TTC549 (cell line): Measurements from ENCODE around the gene KRT83.
"Not testable (repeated sequence)": the region's sequence is repeated elsewhere in the genome, so short reads cannot be mapped to it uniquely, and the experiment has no call there.

Source experiments
- FAIRE-seq: peaks from 2 replicates; lab custom pipeline; 2012; peaks lifted over from hg19 to GRCh38; lab: Jason Lieb, UNC

KRT83 gene

DNA sequence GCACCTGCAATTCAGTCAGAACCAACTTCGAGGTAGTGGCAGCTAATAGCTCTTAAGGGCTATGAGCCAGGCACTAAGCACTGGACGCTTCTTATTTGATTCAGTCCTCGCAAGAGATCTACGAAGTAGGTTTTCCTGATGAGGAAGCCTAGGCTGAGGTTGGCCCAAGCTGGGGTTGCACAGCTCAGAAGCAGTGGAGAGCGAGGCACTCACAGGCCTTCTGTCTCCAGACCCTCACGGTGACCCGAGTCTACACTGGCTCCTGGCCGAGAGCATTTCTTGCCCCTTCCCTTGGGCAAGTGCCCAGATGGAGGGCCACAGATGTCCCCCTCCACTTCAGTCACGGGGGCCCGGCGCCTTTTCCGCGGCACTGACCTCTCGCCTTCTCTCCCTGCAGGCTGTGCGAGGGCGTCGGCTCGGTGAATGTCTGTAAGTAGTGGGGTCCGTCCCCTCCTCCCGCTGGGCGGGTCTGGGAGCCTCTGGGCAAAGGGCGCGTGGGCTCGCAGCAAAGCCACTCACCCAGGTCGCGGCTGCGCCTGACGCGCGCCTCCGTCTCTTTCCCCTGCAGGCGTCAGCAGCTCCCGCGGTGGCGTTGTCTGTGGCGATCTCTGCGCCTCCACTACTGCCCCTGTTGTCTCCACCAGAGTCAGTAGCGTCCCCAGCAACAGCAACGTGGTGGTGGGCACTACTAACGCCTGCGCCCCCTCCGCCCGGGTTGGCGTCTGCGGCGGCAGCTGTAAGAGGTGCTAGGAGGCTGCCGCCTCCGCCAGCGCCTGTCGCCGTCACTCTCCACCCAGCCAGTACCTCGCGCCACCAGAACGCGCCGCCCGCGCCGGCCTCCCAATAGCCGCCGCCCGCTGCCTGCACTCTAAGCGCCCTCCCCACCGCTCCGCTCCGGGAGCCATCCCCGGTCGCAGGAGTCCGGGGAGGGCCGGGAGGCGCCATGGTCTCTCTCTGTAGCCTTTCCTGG is 13.1 kb downstream of the KRT83 start:
- no peak for FAIRE-seq

DNA sequence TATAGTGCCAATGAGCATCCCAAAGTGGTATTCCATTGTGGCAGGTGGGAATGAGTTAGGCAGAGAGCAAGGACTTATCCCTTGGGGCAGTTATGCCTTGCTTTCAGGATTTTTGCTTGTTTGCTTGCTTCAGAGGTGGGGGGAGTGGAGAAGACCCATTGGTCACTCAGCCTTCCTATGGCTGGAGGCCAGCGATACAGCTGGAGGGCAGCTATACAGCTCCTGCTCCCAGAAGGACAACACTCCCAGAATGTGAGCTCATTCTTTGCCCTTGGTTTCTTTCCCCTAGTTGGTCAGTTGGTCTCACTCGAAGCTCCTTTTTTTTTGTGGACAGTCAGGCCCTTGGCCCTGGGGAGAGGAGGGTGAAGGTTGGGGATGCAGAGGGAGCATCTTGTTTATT is 14.5 kb downstream of the KRT83 start:
- no peak for FAIRE-seq

DNA sequence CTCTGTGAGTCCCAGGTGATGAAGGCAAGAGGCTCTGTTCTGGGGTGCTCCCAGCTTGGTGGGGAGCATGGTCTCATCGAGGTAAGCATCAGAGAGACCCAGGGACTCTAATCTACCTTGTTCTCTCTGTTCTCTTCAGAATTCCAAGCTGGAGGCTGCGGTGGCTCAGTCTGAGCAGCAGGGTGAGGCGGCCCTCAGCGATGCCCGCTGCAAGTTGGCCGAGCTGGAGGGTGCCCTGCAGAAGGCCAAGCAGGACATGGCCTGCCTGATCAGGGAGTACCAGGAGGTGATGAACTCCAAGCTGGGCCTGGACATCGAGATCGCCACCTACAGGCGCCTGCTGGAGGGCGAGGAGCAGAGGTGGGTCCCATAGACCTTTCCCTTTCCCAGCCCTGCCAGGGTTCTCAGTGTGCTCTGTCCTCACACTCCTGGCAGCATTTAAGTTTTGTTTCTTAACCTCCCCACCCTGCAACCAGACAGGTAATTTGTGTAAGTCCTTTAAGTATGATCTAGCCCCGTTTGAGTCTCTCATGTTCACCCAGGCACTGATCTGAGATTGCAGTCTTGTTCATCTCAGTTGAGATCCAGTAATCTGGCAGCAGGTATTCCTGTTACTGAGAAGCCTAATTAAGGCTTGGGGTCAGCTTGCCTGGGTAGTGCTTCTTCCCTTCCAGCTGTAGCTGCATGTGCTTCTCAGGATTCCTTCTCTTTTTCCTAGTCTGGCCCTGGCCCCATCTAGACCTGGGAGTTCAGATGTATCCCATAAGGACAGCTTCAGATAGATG is 15.1 kb downstream of the KRT83 start:
- FAIRE-seq, result no peak

DNA sequence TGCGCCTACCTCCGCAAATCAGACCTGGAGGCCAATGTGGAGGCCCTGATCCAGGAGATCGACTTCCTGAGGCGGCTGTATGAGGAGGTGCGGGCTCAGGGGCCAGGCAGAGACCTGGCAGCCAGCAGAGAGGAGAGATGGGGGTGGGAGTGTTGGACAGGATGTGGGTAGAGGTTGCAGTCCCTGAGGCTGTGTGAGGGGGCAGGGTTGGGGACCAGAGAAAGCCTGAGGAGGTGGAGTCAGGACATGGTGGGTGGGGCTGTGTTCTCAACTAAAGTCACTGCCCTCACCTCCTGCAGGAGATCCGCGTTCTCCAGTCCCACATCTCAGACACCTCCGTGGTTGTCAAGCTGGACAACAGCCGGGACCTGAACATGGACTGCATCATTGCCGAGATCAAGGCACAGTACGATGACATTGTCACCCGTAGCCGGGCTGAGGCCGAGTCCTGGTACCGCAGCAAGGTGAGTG is 16.2 kb downstream of the KRT83 start:
- FAIRE-seq, result not testable (repeated sequence)

DNA sequence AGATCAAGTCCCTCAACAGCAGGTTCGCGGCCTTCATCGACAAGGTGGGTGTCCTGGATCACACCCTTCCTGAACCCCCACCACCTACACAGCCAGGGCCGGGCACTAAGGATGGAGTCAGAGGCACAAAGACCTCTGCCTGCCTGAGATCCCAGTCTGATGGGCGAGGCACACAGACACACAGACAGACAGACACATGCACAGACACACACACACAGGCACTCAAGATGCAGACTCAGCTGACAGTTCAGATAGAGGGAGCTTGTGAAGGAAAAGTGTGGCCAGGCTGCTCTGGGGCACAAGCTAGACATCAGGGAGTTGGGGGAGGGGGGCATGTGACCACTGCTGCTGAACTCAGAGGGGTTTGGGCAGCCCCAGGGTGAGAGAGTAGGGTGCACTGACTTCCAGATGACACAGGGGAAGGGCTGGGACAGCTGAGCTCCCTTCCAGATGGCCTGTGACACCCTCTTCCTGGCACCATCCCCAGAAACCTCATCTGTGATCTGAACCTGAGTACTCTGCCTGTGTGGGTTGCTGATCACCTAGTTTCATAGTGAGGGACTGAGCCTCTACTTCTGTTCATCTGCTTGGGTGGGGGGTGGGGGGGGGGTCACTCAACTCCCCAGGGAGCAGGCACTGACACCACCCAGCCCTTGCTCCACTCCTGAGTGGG is 18.8 kb downstream of the KRT83 start:
- FAIRE-seq, result not testable (repeated sequence)

DNA sequence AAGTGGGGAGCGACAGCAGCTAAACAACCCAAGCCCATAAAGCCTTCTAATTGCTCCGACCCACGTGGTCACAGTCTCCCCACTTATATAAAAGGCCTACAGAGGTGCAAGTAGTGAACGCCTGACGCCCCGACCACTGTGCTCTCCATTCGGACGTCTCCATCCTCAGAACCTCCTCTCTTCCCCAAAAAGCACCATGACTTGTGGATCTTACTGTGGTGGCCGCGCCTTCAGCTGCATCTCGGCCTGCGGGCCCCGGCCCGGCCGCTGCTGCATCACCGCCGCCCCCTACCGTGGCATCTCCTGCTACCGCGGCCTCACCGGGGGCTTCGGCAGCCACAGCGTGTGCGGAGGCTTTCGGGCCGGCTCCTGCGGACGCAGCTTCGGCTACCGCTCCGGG is 19.5 kb downstream of the KRT83 start:
- FAIRE-seq, result not testable (repeated sequence)

DNA sequence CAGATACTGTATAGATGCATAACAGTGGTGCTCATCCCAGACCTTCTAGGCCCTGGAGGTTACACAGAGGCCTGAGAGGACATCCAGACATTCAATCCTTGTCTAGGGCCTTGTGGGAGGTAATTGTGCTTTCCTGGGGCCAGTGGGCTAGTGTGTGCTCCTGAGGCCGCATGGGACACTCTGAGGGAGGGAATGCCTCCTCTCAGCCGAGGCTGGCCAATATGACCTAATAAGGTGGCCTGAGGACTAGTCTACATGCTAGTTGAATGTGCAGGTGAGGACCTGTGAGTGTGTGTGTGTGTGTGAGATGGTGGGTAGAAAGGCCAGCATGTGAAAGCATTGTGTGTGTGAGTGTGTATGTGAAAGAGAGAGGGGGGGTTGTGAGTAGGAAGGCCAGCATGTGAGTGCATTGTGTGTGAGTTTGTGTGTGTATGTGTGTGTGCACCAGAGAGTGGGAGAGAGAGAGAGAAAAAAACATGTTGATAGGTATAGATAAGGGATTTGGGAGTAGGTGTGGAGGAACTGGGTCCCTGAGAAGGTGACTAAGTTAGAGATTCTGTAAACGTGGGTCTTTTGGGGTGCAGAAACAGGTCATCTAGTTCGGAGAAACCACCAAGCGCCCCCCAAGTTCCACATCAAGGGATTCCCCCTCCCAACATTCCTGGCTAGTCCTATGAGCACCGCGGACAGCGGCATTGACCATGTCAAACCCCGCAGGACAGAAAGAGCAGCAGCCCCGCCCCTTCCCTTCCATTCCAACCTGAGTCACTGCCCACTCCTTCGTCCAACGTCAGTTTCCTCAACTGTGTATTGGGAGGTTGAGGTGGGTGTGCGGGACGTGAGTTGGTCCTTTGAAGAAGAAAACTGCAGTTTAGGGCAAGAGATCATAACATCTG is 20.2 kb downstream of the KRT83 start:
- FAIRE-seq, result no peak

DNA sequence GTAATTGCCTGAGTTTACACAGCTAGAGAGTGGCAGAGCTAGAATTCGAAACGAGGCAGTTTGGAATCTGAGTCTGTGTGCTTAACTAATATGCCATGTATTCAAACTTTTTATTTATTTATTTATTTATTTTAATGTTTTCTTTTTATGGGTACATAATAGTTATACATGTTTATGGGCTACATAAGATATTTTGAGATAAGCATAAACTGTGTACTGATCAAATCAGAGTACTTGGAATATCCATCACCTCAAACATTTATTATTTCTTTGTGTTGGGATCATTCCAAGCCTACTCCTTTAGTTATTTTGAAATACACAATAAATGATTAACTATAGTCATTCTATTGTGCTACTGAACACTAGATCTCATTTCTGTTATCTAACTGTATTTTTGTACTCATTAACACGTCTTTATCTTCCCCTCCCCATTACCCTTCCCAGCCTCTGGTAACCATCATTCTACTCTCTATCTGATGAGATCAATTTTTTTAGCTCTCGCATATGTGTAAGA is 22.5 kb downstream of the KRT83 start:
- no peak for FAIRE-seq

DNA sequence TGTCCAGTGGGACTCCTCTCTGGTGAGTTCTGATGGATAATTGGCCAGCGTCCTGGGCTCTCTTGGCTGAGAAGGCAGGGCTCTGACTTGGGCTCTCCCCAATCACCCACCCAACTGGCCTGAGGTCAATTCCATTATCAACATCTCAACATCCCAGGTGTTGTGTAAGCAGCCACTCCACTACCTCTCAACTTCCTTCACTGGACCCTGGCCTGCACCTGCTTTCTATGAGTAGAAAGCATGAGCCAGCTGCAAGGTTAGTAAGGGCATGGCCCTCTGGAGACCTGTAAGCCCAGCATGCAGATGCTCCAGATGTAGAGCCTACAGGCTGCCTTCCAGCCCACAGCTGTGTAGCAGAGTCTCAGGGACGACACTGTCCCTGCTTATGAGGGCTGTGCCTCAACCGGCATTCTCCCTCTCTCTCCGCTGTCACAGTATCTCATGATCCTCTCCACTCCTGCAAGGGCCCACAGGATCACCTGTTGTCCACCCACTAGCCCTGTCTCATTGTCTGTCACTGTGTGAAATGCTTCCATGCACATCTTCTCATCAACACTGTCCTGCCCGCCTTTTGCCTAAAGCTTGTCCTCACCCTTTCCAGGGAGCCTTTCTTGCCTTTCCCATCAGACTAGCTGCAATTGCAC is 24.5 kb downstream of the KRT83 start:
- FAIRE-seq, result no peak

DNA sequence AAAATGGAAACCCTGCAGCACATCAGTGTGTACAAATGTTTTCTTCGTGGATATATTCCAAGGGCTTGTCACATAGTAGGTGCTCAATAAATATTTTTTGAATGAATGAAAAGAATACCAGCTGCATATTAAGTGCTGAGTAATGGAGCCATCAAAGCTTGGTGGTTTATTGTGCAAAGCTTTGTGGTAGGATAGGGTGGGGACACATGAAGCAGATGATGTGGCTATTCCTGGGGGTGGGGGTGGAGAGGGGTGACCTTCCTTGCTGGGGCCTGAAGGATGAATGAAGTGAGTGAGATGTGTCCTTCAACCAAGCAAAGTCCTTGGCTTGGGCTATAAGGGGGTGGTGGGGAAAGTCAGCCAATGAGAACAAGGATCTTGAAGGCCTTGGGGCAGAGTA is 25.5 kb downstream of the KRT83 start:
- no peak for FAIRE-seq

DNA sequence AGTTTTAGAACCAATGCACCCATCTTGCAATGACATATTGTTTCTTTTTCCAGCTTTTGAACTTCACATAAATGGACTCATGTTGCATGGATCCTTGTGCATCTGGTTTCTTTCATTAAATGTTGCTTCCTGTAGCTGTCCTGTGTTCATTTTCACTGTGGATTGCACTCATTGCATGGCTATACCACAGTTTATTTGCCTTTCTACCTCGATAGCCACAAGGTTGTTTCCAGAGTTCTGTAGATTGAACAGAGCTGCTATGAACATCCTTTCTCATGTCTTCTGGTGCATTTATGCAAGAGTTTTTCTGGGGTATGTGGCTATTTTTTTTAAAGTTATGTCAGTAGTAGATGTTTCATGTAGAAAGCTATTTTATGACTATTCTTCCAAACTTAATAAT is 26.4 kb downstream of the KRT83 start:
- no peak for FAIRE-seq

DNA sequence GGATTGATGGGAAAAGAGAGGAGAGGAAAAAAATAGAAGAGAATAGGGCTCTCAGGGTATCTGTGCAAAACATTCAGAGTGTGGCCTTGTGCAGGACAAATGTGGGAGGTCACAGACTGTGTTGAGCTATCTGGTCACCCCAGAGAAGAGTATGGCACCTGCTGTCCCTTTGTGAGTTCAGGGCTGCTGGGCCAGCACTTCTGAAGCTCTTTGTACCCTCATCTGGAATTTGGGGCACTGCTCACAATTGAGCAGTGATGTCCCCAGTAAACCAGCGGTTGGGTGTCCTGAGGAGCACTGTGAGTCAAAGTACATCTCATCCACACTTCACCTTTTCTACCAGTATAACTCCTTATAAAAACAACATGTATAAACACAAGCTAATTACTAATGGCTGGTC is 27.3 kb downstream of the KRT83 start:
- no peak for FAIRE-seq

DNA sequence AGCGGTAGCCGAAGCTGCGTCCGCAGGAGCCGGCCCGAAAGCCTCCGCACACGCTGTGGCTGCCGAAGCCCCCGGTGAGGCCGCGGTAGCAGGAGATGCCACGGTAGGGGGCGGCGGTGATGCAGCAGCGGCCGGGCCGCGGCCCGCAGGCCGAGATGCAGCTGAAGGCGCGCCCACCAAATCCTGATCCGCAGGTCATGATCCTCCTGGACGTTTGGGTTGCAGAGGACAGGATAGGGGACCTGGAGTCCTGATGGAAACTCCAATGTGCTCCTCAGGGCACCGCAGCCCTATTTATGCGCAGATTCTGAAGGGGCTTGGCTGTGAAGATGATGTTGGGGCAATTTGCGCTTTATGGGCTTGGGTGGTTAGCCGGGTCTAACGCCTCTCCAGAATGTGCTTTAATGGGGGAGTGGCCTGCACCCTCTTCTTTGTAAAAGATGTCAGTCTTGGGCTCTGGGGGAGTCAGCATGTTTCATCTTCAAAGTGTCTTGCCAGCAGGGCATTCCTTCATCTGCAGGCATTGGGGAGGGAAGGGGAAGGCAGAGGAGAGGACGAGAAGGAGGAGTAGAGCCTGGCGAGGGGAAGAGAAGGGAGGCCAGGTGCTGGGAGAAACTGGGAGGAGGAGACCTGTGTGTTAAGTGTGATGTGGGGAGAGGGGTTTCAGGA is 29.8 kb downstream of the KRT83 start, which contains the start of gene KRT81:
Gene KRT81, minus strand, starts transcription at position 268 of the 669 bp plus-strand sequence. Its CDS starts 69 bp downstream, at position 199.
- no peak for FAIRE-seq

DNA sequence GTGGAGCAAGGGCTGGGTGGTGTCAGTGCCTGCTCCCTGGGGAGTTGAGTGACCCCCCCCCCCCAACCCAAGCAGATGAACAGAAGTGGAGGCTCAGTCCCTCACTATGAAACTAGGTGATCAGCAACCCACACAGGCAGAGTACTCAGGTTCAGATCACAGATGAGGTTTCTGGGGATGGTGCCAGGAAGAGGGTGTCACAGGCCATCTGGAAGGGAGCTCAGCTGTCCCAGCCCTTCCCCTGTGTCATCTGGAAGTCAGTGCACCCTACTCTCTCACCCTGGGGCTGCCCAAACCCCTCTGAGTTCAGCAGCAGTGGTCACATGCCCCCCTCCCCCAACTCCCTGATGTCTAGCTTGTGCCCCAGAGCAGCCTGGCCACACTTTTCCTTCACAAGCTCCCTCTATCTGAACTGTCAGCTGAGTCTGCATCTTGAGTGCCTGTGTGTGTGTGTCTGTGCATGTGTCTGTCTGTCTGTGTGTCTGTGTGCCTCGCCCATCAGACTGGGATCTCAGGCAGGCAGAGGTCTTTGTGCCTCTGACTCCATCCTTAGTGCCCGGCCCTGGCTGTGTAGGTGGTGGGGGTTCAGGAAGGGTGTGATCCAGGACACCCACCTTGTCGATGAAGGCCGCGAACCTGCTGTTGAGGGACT is 30.6 kb downstream of the KRT83 start:
- not testable (repeated sequence) for FAIRE-seq

DNA sequence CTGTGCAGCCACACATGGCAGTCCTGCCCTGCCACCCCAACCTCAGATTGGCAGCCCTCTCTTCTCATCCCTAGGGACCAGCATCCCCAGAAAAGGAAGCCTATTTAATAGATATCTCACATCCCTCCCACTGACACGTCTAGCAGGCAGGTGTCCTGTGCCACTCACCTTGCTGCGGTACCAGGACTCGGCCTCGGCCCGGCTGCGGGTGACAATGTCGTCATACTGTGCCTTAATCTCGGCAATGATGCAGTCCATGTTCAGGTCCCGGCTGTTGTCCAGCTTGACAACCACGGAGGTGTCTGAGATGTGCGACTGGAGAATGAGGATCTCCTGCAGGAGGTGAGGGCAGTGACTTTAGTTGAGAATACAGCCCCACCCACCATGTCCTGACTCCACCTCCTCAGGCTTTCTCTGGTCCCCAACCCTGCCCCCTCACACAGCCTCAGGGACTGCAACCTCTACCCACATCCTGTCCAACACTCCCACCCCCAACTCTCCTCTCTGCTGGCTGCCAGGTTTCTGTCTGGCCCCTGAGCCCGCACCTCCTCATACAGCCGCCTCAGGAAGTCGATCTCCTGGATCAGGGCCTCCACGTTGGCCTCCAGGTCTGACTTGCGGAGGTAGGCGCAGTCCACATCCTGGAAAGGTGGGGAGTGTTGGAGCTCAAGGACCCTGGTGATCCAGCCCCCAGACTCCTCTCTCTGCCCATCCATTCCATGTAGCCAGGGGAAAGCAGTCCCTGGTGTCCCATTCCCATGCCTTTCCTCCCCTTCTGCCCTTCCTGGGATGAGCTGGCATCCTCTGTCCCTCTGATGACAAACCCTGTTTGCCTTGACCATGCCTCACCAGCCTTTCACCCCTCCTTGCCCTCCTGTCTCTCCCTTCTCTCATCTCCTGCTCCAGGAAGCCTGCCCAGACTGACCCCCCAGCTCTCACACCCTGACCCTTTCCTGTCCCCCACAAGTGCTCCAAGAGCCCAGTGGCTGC is 33.1 kb downstream of the KRT83 start:
- FAIRE-seq, result not testable (repeated sequence)

DNA sequence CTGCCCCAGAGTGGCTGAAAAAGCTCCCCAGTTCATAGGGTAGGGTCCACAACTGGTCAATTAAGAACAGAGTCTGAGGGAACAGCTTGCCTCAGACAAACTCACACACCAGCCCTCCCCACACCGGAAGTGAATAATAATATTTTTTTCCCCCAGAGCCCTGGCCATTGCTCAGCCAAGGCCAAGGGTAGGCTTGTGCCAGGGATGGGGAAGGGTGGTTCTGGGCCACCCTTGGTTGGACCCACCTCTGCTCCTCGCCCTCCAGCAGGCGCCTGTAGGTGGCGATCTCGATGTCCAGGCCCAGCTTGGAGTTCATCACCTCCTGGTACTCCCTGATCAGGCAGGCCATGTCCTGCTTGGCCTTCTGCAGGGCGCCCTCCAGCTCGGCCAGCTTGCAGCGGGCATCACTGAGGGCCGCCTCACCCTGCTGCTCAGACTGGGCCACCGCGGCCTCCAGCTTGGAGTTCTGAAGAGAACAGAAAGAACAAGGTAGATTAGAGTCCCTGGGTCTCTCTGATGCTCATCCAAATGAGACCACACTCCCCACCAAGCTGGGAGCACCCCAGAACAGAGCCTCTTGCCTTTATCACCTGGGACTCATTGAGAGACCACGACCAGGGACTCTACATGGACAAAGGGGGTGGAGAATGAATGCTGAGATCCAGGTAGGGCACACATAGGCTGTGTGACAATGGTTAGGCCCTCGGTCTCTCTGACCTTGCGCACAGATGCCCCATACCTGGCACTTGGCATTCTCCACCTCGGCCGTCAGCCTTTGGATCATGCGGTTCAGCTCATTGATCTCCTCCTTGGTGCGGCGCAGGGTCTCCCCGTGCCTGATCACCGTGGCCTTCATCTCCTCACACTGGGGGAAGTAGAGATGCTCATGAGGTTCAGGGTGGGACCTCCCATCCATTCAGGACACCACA is 34.1 kb downstream of the KRT83 start:
- FAIRE-seq, result not testable (repeated sequence)
